Astrocyte (in vitro differentiated cells and primary cell): ENCODE measurements around the gene ASB3.
"Not testable (repeated sequence)": the region's sequence is repeated elsewhere in the genome, so short reads cannot be mapped to it uniquely, and the experiment has no call there.

Source experiments
- EZH2 ChIP-seq: IDR thresholded peaks from 2 replicates; pipeline ENCODE4 v1.6.1; 2012; ENCODE audit warnings: mild to moderate bottlenecking, low read length, inconsistent platforms; ENCODE audit not compliant: insufficient read depth
- TF ChIP-seq, protein P1 (sequence below): IDR thresholded peaks from 2 replicates; pipeline ENCODE4 v1.5.1; 2011; ENCODE audit warnings: low read depth, mild to moderate bottlenecking, inconsistent platforms, low read length, moderate library complexity; ENCODE audit not compliant: insufficient read depth

- TF ChIP-seq, protein P1, sequence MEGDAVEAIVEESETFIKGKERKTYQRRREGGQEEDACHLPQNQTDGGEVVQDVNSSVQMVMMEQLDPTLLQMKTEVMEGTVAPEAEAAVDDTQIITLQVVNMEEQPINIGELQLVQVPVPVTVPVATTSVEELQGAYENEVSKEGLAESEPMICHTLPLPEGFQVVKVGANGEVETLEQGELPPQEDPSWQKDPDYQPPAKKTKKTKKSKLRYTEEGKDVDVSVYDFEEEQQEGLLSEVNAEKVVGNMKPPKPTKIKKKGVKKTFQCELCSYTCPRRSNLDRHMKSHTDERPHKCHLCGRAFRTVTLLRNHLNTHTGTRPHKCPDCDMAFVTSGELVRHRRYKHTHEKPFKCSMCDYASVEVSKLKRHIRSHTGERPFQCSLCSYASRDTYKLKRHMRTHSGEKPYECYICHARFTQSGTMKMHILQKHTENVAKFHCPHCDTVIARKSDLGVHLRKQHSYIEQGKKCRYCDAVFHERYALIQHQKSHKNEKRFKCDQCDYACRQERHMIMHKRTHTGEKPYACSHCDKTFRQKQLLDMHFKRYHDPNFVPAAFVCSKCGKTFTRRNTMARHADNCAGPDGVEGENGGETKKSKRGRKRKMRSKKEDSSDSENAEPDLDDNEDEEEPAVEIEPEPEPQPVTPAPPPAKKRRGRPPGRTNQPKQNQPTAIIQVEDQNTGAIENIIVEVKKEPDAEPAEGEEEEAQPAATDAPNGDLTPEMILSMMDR: not testable (repeated sequence)
- TF ChIP-seq EZH2: not testable (repeated sequence)
These were observed 119.6 kb downstream of the ASB3 start for GRCh38 chr2:53667130-53667529.
